OCI-LY1 (cell line): ENCODE results near the gene FLVCR1.
A peak's percentile ranks its signal among the peaks of the same experiment; 100 is the strongest.

Experiments
- H2AFZ ChIP-seq: fragments of 200-600 bp; sonication (generic), shearing (Covaris generic); 2 replicates; pipeline ENCODE4 v1.6.0; 2014; ENCODE audit warnings: antibody characterized with exemption, mild to moderate bottlenecking, low read length
- H3F3A ChIP-seq: fragments of 200-600 bp; sonication (generic), shearing (Covaris generic); 2 replicates; pipeline ENCODE4 v1.6.0; 2014; ENCODE audit warnings: mild to moderate bottlenecking, antibody characterized with exemption, low read length, moderate library complexity; ENCODE audit not compliant: insufficient read depth
- H3K27ac ChIP-seq: fragments of 200-600 bp; sonication (generic); 2 replicates; pipeline ENCODE4 v1.5.1; 2014; ENCODE audit warnings: low read length, mixed run types, mild to moderate bottlenecking, low read depth; ENCODE audit not compliant: poor library complexity, severe bottlenecking
- H3K27me3 ChIP-seq: fragments of 200-600 bp; sonication (generic); 2 replicates; pipeline ENCODE4 v1.6.0; 2014; ENCODE audit warnings: antibody characterized with exemption, mild to moderate bottlenecking, low read length, moderate library complexity; ENCODE audit not compliant: insufficient read depth
- H3K36me3 ChIP-seq: fragments of 200-600 bp; sonication (generic); 2 replicates; pipeline ENCODE4 v1.6.1; 2014; ENCODE audit warnings: mild to moderate bottlenecking, antibody characterized with exemption, low read length, moderate library complexity, mixed read lengths; ENCODE audit not compliant: insufficient read depth
- H3K4me1 ChIP-seq: fragments of 200-600 bp; sonication (generic); 2 replicates; pipeline ENCODE4 v1.5.1; 2014; ENCODE audit warnings: mild to moderate bottlenecking, low read length, moderate library complexity; ENCODE audit not compliant: insufficient read depth, severe bottlenecking
- H3K4me2 ChIP-seq: fragments of 200-600 bp; sonication (generic), shearing (Covaris generic); 2 replicates; pipeline ENCODE4 v1.6.1; 2014; ENCODE audit warnings: low read length
- H3K4me3 ChIP-seq: fragments of 200-600 bp; sonication (generic); 2 replicates; pipeline ENCODE4 v1.5.1; 2014; ENCODE audit warnings: low read length, low read depth, mild to moderate bottlenecking, mixed read lengths; ENCODE audit not compliant: poor library complexity, severe bottlenecking
- H3K79me2 ChIP-seq: fragments of 200-600 bp; shearing (Covaris generic); 2 replicates; pipeline ENCODE4 v1.6.1; 2016; ENCODE audit warnings: mixed run types, low read length, mixed read lengths; ENCODE audit not compliant: insufficient read depth
- H3K9ac ChIP-seq: fragments of 200-600 bp; sonication (generic), shearing (Covaris generic); 2 replicates; pipeline ENCODE4 v1.6.1; 2014; ENCODE audit warnings: mild to moderate bottlenecking, low read length, mixed read lengths
- H3K9me2 ChIP-seq: fragments of 200-600 bp; sonication (generic), shearing (Covaris generic); 2 replicates; pipeline ENCODE4 v1.6.1; 2014; ENCODE audit warnings: low read depth, mild to moderate bottlenecking, low read length, mixed read lengths
- H3K9me3 ChIP-seq: fragments of 200-600 bp; shearing (Covaris generic); 2 replicates; pipeline ENCODE4 v1.6.1; 2014; ENCODE audit warnings: low read length, mixed read lengths
- H4K20me1 ChIP-seq: fragments of 200-600 bp; sonication (generic), shearing (Covaris generic); 2 replicates; pipeline ENCODE4 v1.6.0; 2016; ENCODE audit warnings: mild to moderate bottlenecking, low read length; ENCODE audit not compliant: insufficient read depth
- EZH2 ChIP-seq: fragments of 200-600 bp; sonication (generic), shearing (Covaris generic); IDR thresholded peaks from 2 replicates; pipeline ENCODE4 v1.8.0; 2017; ENCODE audit warnings: borderline replicate concordance, mixed run types, mild to moderate bottlenecking, antibody characterized with exemption, low read length, moderate library complexity, mixed read lengths
- TF ChIP-seq, protein P1 (sequence below): fragments of 200-600 bp; sonication (generic), shearing (Covaris generic); IDR thresholded peaks from 2 replicates; pipeline ENCODE4 v1.5.1; 2017; ENCODE audit warnings: mild to moderate bottlenecking, antibody characterized with exemption, low read length, moderate library complexity, mixed read lengths

The FLVCR1 gene

GRCh38 chr1:212856755-212857154 lies 1.3 kb upstream of the FLVCR1 start:
- TF ChIP-seq EZH2 = no peak
- TF ChIP-seq, protein P1, sequence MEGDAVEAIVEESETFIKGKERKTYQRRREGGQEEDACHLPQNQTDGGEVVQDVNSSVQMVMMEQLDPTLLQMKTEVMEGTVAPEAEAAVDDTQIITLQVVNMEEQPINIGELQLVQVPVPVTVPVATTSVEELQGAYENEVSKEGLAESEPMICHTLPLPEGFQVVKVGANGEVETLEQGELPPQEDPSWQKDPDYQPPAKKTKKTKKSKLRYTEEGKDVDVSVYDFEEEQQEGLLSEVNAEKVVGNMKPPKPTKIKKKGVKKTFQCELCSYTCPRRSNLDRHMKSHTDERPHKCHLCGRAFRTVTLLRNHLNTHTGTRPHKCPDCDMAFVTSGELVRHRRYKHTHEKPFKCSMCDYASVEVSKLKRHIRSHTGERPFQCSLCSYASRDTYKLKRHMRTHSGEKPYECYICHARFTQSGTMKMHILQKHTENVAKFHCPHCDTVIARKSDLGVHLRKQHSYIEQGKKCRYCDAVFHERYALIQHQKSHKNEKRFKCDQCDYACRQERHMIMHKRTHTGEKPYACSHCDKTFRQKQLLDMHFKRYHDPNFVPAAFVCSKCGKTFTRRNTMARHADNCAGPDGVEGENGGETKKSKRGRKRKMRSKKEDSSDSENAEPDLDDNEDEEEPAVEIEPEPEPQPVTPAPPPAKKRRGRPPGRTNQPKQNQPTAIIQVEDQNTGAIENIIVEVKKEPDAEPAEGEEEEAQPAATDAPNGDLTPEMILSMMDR = no peak
- H3K27ac ChIP-seq = no peak overlapping the region
- no peaks in the 10 kb centered on the region for H3F3A ChIP-seq
- peak overlapping the region; percentile 88; the same call in 1 of the 2 replicates for H3K9ac ChIP-seq
- peaks cover 28% of the 10 kb centered on the region for H3K36me3 ChIP-seq
- H3K79me2 ChIP-seq = peaks cover 30% of the 10 kb centered on the region
- no peaks in the 10 kb centered on the region for H4K20me1 ChIP-seq
- H3K9me3 ChIP-seq = no peaks in the 10 kb centered on the region
- H3K9me2 ChIP-seq = no peaks in the 10 kb centered on the region
- H3K27me3 ChIP-seq = no peaks in the 10 kb centered on the region
- no peak overlapping the region for H2AFZ ChIP-seq
- peak overlapping the region; percentile 90 for H3K4me2 ChIP-seq
- H3K4me1 ChIP-seq = peaks cover 41% of the 10 kb centered on the region
- H3K4me3 ChIP-seq = peak overlapping the region; percentile 91

GRCh38 chr1:212858461-212859265 lies 588 bp downstream of the FLVCR1 start:
- Histone ChIP-seq H3K4me1 (peaks cover 51% of the 10 kb centered on the region), H2AFZ (no peak overlapping the region)

GRCh38 chr1:212860713-212861581 lies 2.9 kb downstream of the FLVCR1 start:
- Histone ChIP-seq H3K4me1 (peaks cover 53% of the 10 kb centered on the region), H3K9ac (no peak overlapping the region), H3K4me2 (peak overlapping the region; percentile 90), H4K20me1 (no peaks in the 10 kb centered on the region), H3F3A (no peaks in the 10 kb centered on the region), H3K36me3 (peaks cover 41% of the 10 kb centered on the region), H3K27me3 (no peaks in the 10 kb centered on the region), H3K9me3 (no peaks in the 10 kb centered on the region), H3K27ac (no peak overlapping the region), H3K79me2 (peaks cover 43% of the 10 kb centered on the region), H3K4me3 (peak overlapping the region; percentile 91), H3K9me2 (no peaks in the 10 kb centered on the region), H2AFZ (no peak overlapping the region)
- no peak for TF ChIP-seq EZH2
- TF ChIP-seq, protein P1 = no peak

More at GRCh38 chr1:212858461-212859265, 588 bp downstream of the FLVCR1 start:
- peak overlapping the region; percentile 91 for H3K4me3 ChIP-seq
- peak overlapping the region; percentile 90 for H3K4me2 ChIP-seq
- no peaks in the 10 kb centered on the region for H3F3A ChIP-seq
- H4K20me1 ChIP-seq = no peaks in the 10 kb centered on the region
- no peak for TF ChIP-seq EZH2
- TF ChIP-seq, protein P1 = no peak
- no peaks in the 10 kb centered on the region for H3K9me2 ChIP-seq
- no peaks in the 10 kb centered on the region for H3K9me3 ChIP-seq
- H3K27ac ChIP-seq = peak overlapping the region; percentile 11
- H3K9ac ChIP-seq = peak overlapping the region; percentile 88
- no peaks in the 10 kb centered on the region for H3K27me3 ChIP-seq
- peaks cover 35% of the 10 kb centered on the region for H3K36me3 ChIP-seq
- H3K79me2 ChIP-seq = peaks cover 37% of the 10 kb centered on the region
